ENCODE results near the gene ABHD2.
A peak's percentile ranks its signal among the peaks of the same experiment; 100 is the strongest.
"Not testable (repeated sequence)": the region's sequence is repeated elsewhere in the genome, so short reads cannot be mapped to it uniquely, and the experiment has no call there.

The ABHD2 gene

GRCh38 chr15:89141159-89141558 lies 52.9 kb downstream of the ABHD2 start:
- not testable (repeated sequence) for DNase-seq

GRCh38 chr15:89141885-89142284 lies 53.6 kb downstream of the ABHD2 start:
- DNase-seq = no peak

DNA sequence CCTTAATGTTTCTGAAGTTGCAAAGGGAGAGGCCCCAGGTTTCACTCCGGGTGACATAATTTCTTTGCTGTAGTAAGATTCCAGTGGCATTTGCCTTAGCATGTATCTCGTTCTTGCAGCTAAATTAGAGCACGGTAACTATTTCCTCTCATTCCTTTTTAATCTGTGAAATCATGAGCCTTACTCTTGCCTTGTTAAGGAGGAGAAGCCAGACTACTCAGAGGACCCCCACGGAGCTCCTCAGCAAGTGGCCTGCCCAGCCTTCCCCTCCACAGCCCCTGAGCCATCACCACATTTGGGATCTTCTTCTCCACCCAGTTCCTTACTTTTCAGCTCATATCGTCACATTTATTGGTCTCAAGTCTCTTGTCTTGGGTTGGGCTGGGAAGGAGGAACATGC lies 54.2 kb downstream of the ABHD2 start:
- no peak for DNase-seq

DNA sequence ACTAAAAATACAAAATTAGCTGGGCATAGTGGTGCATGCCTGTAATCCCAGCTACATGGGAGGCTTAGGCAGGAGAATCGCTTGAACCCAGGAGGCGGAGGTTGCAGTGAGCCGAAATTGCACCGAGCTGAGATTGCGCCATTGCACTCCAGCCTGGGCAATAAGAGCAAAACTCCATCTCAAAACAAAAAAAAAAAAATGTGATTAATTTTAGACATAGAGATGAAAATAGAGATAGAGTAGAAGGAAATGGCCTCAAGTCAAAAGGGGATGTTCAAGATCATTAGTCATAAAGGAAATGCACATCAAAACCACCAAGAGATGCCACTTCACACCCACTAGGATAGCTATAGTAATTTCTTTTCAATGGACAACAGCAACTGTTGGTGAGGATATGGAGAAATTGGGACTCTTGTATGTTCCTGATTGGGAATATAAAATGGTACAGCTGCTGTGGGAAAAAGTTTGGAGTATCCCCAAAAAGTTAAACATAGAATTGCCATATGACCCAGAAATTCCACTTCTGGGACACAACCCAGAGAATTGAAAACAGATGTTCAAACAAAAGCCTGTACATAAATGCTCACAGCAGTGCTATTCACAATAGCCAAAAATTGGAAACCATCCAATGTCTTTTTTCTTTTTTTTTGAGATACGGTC lies 55.4 kb downstream of the ABHD2 start:
- no peak for DNase-seq

DNA sequence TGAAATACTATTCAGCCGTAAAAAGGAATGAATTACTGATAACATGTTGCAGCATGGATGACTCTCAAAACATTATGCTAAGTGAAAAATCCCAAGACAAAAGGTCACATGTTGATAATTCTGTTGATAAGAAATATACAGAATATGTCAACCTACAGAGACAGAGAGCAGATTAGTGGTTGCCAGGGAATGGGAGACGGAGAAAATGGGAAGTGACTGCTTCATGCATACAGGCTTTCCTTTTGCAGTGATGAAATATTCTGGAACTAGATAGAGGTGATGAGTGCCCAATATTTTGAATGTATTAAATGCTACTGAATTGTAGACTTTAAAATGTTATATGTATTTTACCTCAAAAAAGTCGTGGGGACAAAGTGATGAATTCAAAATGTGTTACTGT lies 56.2 kb downstream of the ABHD2 start:
- no peak for DNase-seq

DNA sequence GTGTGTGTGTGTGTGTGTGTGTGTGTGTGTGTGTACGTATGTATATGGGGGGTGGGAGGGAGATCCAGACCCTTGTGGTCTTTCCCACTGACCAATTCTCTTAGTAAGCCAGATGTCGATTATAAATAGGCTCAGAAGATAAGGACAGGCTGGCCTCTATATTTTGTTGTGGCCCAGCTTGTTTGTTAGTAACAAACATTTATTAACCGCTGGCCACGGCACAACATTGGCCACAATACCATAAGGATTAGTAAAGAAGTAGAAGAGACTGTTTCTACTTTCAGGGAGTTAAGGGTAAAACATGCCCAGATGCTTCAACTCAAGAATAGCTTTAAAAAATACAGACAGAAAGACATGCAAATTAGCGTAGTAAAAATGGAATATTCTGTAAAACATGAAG lies 58.1 kb downstream of the ABHD2 start:
- no peak for DNase-seq

DNA sequence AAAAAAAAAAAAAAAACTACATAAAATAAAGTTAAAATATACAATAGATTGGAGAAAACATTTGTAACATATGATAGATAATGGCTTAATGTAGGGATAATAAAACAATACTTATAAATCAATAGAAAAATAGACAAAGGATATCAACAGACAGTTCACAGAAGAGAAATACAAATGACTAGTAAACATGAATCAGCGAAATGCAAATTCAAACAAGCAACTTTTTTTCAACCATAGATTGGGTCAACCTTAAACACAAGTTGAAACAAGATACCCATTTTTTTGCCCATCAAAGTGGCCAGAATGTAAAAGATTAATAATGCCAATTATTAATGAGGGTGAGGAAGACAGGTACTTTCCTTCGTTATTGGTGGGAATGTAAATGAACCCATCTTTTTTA lies 59.9 kb downstream of the ABHD2 start:
- DNase-seq = no peak

GRCh38 chr15:89149501-89150101 lies 61.3 kb downstream of the ABHD2 start:
- DNase-seq = no peak

- no peak for DNase-seq
These were observed 62.0 kb downstream of the ABHD2 start for GRCh38 chr15:89150287-89150686.

DNA sequence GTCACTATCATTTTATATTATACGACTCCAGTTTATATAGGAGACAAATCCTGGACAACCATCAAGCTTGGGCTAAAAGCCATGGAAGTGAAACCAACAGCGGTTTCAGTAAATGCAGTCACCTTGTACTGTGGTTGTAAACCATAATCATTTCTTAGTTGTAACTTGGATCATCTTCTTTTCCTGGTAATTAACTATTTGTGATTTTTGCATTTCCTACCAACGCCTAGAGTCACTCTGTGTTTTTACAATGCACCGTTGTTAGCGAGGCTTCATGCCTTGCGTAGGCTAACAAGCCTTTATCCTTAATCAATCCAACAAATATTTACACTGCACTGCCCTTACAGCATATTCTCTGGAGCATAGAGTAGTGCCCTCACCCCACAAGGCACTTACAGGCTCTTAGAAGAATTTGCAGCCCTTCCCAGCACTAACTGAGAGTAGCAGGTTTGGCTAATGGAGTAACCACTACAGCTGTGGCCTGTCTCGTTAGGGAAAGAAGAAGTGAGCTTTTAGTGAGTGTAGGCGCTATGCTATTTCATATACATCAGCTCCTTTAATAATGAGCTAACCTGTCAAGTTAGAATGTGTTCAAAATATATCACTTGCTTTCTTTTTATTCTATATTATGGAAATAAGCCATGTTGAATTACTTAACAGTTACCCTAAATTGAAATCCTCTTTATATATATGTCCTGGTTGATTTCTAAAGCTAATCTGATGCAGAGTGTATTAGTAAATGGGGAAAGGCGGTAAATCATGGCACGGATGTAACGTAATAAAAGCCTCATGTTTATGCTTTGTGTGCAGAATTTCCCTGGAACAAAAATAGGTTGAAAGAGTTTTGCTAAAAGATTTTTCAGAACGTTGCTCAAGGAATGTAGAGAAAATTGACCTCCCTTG lies 62.8 kb downstream of the ABHD2 start:
- peak; percentile 68 for DNase-seq

GRCh38 chr15:89155122-89155521 lies 66.9 kb downstream of the ABHD2 start:
- no peak for DNase-seq

DNA sequence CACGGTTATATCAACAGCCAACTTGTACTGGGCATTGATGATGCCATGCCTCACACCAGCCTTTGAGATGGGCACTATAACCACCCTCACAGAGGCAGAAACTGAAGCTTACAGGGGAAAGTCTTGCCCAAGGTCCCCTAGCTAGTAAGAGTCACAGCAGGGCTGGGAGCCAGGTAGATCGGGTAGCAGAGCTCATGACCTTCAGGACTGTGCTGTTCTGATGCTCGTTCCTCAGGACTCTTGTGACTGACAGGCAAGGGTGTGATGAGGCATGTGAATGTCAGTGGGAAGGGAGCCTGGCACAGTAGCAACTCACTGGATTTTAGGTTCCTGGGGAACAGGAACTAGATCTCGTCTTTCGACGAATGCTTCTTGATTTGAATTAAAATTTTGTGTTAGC lies 67.4 kb downstream of the ABHD2 start:
- DNase-seq = no peak

DNA sequence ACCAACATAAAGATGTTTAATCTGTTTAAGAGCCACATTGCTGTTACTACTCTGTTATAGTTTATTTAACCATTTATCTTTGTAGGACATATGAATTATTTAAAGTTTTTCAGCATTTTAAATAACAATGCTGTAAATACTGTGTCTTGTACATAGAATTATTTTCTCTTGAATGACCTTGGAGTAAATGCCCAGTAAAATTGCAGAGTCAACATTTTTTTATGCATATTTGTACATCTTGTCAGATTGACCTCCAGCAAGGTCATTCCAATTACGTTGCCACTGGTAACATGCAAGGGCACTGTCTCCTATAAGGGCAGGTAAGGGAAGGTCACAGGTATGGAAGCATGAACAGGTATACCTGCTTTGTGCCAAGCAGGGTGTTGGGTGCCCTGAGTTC lies 68.8 kb downstream of the ABHD2 start:
- DNase-seq = no peak

GRCh38 chr15:89157918-89158564 lies 69.8 kb downstream of the ABHD2 start:
- no peak for DNase-seq

- no peak for DNase-seq
These were observed 73.4 kb downstream of the ABHD2 start for GRCh38 chr15:89161666-89162065.

DNA sequence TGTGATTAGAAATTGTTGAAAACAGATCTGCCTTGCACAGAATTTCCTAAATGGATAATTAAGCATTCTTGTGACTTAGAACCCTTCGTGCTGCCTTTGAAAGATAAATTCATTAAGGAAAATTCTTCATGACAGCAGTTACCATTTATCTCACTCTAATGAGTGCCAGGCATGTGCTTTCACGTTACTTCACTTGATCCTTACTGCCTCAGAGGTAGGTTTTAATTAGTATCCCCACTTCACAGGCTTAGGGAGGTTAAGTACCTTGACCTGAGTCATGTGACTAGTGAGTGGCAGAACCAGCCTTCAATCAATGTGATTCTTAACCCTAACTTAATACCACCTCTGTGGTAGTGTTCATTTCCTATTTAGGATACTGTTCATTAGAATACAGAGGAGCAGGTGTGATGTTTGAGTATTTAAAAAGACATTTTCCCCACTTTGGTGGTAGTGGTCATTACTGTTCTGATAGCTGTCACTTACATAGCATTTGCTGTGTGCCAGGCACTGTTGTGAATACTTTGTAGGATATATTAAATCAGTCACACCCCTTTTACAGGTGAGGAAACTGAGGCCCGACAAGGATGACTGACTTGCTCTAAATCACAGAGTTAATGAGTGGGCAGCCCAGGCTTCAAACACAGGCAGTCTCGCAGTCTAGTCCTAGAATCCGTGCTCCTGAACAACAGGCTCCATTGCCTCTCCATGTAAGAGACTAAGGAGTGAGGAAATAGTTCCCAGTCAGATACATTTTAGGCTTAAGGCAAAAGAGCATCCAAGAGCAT lies 75.2 kb downstream of the ABHD2 start:
- DNase-seq = no peak

DNA sequence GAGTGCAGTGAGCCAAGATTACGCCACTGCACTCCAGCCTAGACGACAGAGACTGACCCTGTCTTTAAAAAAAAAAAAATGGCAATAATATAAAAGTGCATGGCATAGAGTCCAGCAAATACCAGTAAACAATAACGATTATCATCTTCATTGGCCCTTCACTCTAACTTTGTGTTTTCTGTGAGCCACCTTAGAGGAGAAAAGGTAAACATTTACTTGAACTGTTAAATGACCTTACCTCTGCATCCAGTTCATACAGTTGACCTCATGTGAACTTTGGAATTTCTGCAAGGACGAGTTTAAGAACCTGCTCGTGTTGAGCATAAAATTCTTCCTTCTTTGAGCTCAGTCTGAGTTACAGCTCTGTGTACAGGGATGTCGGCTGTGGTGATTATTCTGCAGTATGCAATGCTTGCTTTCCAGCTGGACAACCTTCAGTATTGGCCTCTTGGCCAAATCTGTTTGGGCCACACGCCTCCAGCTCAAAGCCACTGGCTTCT lies 76.5 kb downstream of the ABHD2 start:
- DNase-seq = no peak

DNA sequence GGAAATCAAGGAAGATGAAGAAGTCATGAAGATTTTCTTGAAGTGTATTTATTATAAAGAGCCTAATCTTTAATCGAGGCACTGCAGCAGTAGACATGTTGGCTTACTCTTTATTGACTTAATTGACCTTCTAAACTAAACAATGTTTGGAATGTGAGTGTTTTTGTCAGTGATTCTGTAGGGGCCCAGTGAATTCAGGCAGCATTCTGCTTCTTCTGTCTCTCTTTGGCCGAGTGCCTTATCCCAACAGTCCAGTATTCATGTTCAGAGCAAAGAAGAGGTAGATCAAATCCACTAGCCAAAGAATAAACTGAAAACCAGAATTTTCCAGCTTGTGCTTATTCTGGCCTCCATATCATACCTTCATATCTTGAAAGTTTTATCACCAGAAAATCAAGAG lies 77.4 kb downstream of the ABHD2 start:
- no peak for DNase-seq

DNA sequence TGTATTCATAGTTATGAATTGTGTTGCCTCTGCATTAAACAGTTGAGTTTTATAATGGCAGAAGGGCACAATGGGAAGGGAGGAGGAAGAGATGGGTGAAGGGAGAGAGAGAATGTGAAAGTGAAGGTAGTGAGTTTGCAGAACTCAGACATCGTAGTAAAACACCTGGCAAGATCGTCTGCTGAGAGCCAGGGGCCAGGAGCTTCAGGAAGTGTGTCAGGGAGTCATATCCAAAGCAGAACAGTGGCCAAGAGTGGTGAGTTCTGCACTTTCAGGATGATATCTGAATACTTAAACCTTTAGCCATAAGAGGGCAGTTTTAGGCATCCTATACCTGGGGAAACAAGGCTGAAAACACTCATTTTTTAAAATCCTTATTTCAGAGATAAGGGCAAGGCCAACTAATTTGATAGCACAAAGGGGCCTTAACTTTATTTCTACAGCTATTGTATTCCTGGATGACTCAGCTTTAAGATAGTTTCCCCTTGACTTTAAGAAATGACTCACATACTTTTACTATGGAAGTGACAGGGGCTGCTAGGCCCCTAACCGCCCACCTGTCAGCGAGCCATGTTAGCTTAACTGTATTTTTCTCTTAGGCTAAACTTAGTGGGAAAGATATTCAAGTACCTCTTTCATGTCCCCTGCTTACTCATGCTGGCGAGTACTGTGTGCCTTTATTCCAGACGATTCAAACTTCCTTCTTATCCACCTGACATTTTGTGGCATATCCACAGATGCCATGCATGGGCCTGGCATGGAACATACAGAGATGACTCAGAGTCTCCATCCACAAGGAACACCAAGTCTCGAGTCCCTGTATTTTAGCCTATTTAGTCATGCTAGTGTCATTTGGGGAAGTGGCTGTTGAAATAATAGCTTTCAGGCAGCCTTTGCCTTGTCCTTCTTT lies 79.3 kb downstream of the ABHD2 start:
- DNase-seq = no peak

GRCh38 chr15:89168316-89168833 lies 80.1 kb downstream of the ABHD2 start:
- DNase-seq = no peak

DNA sequence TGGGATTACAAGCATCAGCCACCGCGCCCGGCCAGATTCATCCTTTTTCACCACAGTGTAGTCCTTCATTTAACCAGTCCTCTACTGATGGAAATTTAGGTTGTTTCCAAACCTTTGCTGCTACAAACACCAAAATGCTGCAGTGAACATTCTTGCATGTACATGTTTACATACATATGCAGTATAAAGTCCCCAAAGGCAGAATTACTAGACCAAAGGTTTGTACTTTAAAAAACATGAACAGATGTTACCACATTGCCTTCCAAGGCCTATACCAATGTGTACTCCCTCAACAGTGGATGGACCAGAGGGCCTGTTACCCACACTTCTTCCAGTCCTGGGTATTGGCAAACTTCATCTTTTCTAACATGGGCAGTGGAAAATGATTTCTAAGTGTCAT lies 82.1 kb downstream of the ABHD2 start:
- no peak for DNase-seq

Measured in NCI-H1436 (cell line).